Choroid plexus epithelial cell (primary cell): ENCODE results near the gene CDH18.

Source experiments
- DNase-seq: peaks from one replicate; pipeline ENCODE4 v3.0.0-alpha.2; 2010; ENCODE audit warnings: low read depth
- H3K4me3 ChIP-seq: 2 replicates; pipeline ENCODE4 v1.5.1; 2011; ENCODE audit warnings: low read depth, mild to moderate bottlenecking, control low read depth, low read length, moderate library complexity
- CTCF ChIP-seq: conservative IDR thresholded peaks from 2 replicates; pipeline ENCODE4 v1.5.1; 2011; ENCODE audit warnings: low read depth, mild to moderate bottlenecking, control low read depth, inconsistent platforms, low read length, moderate library complexity

The CDH18 gene

GRCh38 chr5:19918780-19919179 is 69.2 kb downstream of the CDH18 start:
- TF ChIP-seq CTCF = no peak
- DNase-seq = no peak
- no peak overlapping the region for H3K4me3 ChIP-seq

GRCh38 chr5:19917588-19918122 is 70.3 kb downstream of the CDH18 start:
- no peak overlapping the region for H3K4me3 ChIP-seq
- DNase-seq = no peak
- no peak for TF ChIP-seq CTCF

- no peak for TF ChIP-seq CTCF
- DNase-seq = no peak
- H3K4me3 ChIP-seq = no peak overlapping the region
Measured at GRCh38 chr5:19910136-19910535, 77.9 kb downstream of the CDH18 start.

GRCh38 chr5:19904766-19905165 is 83.2 kb downstream of the CDH18 start:
- TF ChIP-seq CTCF = no peak
- DNase-seq = no peak
- H3K4me3 ChIP-seq = no peak overlapping the region

GRCh38 chr5:19903611-19904010 is 84.4 kb downstream of the CDH18 start:
- DNase-seq = no peak
- H3K4me3 ChIP-seq = no peak overlapping the region
- TF ChIP-seq CTCF = no peak

- TF ChIP-seq CTCF = no peak
- no peak overlapping the region for H3K4me3 ChIP-seq
- DNase-seq = no peak
Measured at GRCh38 chr5:19902316-19902934, 85.6 kb downstream of the CDH18 start.

GRCh38 chr5:19900269-19900668 is 87.7 kb downstream of the CDH18 start:
- no peak for TF ChIP-seq CTCF
- no peak for DNase-seq
- H3K4me3 ChIP-seq = no peak overlapping the region
